Fibroblast of lung (primary cell): ENCODE data around the gene LIPA.

Experiments
- EZH2 ChIP-seq: IDR thresholded peaks from 2 replicates; pipeline ENCODE4 v1.5.1; 2012; ENCODE audit warnings: low read length, control low read depth, mild to moderate bottlenecking; ENCODE audit errors: missing control alignments
- TF ChIP-seq, protein P1 (sequence below), 2 donors: IDR thresholded peaks in 1 of 2; conservative IDR thresholded peaks in 1 of 2; 1 replicate in 1 of 2; 2 replicates in 1 of 2; pipeline ENCODE4 v1.5.1; 2011 to 2012; ENCODE audit warnings: low read length in 2 of 2, control low read depth in 1 of 2, inconsistent platforms in 1 of 2, low read depth in 1 of 2, mild to moderate bottlenecking in 1 of 2

DNA sequence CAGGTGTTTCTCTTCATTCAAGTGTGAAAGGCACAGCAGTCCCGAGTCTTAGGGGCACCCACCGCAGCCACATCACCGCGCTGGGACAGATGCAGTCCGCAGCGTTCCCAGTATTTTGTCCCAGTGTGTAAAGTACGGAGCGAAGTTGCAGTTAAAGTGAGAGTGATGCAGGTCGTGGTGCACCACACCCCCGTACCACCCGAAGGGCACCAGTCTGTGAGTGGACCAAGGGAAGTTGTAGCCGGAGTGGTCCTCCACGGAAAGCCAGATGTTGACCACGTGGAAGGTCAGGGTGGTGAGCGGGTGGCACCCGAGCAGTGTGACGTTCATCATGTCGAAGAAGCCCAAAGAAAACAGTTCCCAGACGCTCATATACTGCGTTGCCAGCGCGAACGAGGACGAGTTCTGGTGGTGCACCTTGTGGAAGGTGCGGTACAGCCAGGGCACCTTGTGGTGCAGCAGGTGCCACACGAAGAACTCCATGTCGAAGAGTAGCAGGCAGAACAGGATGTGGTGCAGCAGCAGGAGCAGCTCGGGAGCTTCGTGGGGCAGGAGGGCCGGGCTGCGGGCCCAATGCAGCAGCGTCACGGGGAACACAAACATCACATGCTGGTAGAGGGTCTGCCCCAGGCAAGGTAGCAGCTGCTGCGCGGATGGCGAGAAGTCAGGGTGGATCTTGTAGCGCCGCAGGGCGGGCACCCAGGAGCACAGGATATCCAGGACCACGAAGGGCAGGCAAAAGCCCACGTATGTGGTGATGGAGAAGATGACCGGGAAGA lies 45.0 kb downstream of the LIPA start:
- TF ChIP-seq, protein P1, sequence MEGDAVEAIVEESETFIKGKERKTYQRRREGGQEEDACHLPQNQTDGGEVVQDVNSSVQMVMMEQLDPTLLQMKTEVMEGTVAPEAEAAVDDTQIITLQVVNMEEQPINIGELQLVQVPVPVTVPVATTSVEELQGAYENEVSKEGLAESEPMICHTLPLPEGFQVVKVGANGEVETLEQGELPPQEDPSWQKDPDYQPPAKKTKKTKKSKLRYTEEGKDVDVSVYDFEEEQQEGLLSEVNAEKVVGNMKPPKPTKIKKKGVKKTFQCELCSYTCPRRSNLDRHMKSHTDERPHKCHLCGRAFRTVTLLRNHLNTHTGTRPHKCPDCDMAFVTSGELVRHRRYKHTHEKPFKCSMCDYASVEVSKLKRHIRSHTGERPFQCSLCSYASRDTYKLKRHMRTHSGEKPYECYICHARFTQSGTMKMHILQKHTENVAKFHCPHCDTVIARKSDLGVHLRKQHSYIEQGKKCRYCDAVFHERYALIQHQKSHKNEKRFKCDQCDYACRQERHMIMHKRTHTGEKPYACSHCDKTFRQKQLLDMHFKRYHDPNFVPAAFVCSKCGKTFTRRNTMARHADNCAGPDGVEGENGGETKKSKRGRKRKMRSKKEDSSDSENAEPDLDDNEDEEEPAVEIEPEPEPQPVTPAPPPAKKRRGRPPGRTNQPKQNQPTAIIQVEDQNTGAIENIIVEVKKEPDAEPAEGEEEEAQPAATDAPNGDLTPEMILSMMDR (conservative IDR thresholded peaks at IDR 0.05 in 1 of 2, IDR thresholded peaks at IDR 0.05 in 1 of 2; ENCODE audit: low read depth in 1 of 2, low read length in 2 of 2): no peak
- TF ChIP-seq EZH2: no peak
